Lower leg skin (tissue), 3 donors: Measurements from ENCODE around the gene CD37.

Experiments
- POLR2A ChIP-seq, 2 donors: fragments of 450-650 bp; IDR thresholded peaks; one replicate each; pipeline ENCODE4 v1.6.1; 2016 to 2017; ENCODE audit warnings: antibody characterized with exemption in 2 of 2, mild to moderate bottlenecking in 1 of 2, moderate library complexity in 1 of 2
- TF ChIP-seq, protein P1 (sequence below), 3 donors: fragments of 450-650 bp; IDR thresholded peaks; one replicate each; pipeline ENCODE4 v1.5.1; 2016; ENCODE audit warnings: antibody characterized with exemption in 3 of 3, mild to moderate bottlenecking in 3 of 3, moderate library complexity in 2 of 3

DNA sequence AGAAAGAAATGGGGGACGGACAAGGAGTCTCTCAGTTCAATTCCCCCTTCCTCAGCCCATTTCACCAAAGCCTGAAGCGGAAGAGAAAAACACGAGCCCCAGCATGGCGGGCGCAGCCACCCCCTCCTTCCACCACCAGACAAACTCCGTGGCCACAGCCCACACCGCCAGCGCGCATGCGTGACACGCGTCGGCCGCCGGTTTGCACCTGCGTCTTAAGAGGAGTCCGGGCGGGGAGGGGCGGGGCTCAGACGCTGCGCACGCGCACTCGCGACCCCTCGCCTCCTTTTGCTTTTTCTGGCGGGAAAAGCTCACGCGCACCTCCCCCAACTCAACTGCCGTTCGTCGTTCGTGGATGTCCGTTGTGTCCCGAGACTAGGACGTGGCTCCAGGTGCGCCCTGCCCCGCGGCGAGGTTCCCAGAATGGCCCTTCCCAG lies 52.7 kb downstream of the CD37 start, which contains the start of gene KASH5:
- TF ChIP-seq, protein P1, sequence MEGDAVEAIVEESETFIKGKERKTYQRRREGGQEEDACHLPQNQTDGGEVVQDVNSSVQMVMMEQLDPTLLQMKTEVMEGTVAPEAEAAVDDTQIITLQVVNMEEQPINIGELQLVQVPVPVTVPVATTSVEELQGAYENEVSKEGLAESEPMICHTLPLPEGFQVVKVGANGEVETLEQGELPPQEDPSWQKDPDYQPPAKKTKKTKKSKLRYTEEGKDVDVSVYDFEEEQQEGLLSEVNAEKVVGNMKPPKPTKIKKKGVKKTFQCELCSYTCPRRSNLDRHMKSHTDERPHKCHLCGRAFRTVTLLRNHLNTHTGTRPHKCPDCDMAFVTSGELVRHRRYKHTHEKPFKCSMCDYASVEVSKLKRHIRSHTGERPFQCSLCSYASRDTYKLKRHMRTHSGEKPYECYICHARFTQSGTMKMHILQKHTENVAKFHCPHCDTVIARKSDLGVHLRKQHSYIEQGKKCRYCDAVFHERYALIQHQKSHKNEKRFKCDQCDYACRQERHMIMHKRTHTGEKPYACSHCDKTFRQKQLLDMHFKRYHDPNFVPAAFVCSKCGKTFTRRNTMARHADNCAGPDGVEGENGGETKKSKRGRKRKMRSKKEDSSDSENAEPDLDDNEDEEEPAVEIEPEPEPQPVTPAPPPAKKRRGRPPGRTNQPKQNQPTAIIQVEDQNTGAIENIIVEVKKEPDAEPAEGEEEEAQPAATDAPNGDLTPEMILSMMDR (IDR thresholded peaks at IDR 0.05) = no peak
- TF ChIP-seq POLR2A (IDR thresholded peaks at IDR 0.05) = no peak
